NCI-H69 (cell line): ENCODE measurements around the gene PTPN14.
A peak's percentile ranks its signal among the peaks of the same experiment; 100 is the strongest.
"Not testable (repeated sequence)": the region's sequence is repeated elsewhere in the genome, so short reads cannot be mapped to it uniquely, and the experiment has no call there.

ENCODE experiments used
- DNase-seq: peaks from one replicate; lab custom pipeline; 2025; lab: John Stamatoyannopoulos, UW

PTPN14 gene

GRCh38 chr1:214551436-214552173, at the start of gene PTPN14:
Gene PTPN14, minus strand, starts transcription at chr1:214551602. Its CDS starts 86,799 bp downstream, at chr1:214464803.
- DNase-seq = peak; percentile 83

- DNase-seq = no peak
Observed at GRCh38 chr1:214593158-214593557, 41.8 kb upstream of the PTPN14 start.

- DNase-seq = not testable (repeated sequence)
Observed at GRCh38 chr1:214591918-214592317, 40.5 kb upstream of the PTPN14 start.

- no peak for DNase-seq
Observed at GRCh38 chr1:214590696-214591095, 39.3 kb upstream of the PTPN14 start.

- no peak for DNase-seq
Observed at GRCh38 chr1:214588963-214589597, 37.7 kb upstream of the PTPN14 start.

- DNase-seq = peak; percentile 56
Observed at GRCh38 chr1:214587165-214587564, 35.8 kb upstream of the PTPN14 start.

- DNase-seq = no peak
Observed at GRCh38 chr1:214586621-214587020, 35.2 kb upstream of the PTPN14 start.

DNA sequence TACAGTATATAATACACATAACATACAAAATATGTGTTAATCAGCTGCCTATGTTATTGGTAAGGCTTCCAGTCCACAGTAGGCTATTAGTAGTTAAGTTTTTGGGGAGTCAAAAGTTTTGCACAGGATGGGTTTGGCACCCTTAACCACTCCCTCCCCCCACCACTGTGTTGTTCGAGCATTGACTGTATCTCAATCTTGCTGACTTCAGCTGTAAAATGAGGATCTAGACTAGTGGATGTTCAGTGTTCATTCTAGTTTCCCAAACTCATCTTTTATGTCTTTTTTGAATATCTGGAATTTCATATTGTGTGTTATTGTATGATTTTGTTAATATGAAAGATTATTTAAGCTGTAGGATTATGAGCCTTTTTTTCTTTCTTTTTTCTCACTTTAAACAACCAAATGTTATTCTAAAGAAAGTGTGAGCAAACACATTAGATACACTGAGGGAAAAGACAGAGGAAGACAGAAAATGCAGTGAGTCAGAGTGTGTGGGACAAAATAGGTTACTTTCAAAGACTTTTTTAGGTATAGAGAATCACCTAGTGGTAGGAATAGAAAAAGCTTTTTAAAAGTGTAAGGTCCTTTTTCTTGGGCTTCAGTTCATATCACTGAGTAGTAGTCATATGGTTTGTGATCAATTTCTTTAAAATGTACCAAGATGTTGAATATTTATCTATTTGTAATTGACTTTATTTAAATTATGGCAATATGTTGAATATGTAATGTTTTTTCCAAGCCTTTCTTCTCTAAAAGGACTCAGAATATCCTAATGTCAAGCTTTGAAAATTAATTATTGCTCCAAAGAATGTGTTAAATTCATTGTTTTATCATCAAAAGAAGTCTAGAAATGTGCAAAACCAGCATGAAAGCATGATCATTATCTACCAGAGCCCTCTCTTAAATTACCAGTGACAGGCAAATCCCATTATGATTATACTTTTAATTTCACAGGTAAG, 33.7 kb upstream of the PTPN14 start:
- DNase-seq = peak; percentile 68

- DNase-seq = no peak
Observed at GRCh38 chr1:214583824-214584554, 32.6 kb upstream of the PTPN14 start.

- no peak for DNase-seq
Observed at GRCh38 chr1:214583113-214583512, 31.7 kb upstream of the PTPN14 start.

GRCh38 chr1:214582289-214582891, 31.0 kb upstream of the PTPN14 start:
- DNase-seq = no peak

DNA sequence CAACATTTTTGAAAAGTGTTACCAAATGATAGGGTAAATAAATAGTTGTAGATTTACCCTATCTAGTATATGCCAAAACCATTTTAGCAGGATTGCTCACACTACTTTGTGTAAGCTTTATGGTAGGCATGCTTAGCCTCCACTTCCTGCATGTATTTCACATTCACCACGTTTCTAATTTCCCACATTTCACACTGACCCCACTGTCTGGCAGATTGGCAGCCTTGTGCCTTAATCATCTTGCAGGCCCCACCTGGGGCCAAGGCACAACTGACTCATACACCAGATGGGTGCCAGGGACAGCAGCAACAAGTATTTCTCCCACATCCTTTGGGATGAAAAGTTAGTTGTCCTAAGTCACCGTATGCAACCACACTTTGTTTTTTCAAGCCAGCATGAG, 30.4 kb upstream of the PTPN14 start:
- DNase-seq = peak; percentile 65

- DNase-seq = no peak
Observed at GRCh38 chr1:214579183-214579582, 27.8 kb upstream of the PTPN14 start.

GRCh38 chr1:214576120-214576519, 24.7 kb upstream of the PTPN14 start:
- DNase-seq = not testable (repeated sequence)

DNA sequence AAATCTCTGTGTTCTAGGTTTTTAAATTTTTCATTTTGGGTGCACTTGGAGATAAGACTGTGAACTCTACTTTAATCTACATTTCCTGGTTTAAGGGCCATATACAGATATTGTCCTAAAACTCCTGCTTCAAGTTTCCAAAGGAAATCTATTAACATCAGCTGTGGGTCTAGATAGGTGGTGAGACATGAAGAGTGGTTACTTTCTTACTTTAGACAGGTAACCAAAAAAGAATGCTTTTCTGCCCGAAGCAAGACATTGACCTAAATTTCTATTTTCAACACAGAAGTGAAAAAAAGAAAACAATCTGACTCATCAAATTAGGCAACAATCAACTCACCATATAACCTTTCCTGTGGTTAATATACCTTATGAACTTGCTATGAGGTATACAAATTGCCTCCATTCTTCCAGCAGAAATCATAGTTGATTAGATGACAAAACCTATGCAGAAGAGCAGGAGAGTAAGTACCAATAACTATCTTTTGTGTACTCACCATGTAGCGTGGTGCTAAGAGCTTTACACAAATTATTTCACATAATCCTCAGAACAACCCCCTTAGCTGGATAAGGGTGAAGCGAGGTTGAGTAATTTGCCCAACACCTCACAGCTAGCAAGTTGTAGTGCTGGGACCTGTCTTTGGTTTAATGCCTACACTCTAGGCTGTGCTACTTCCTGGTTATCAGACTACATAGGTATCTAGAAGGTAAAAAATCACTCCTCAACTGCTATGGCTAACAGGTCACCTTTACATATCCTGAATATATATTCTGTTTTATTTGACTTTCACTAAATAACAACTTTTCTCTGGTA, 23.4 kb upstream of the PTPN14 start:
- no peak for DNase-seq

DNA sequence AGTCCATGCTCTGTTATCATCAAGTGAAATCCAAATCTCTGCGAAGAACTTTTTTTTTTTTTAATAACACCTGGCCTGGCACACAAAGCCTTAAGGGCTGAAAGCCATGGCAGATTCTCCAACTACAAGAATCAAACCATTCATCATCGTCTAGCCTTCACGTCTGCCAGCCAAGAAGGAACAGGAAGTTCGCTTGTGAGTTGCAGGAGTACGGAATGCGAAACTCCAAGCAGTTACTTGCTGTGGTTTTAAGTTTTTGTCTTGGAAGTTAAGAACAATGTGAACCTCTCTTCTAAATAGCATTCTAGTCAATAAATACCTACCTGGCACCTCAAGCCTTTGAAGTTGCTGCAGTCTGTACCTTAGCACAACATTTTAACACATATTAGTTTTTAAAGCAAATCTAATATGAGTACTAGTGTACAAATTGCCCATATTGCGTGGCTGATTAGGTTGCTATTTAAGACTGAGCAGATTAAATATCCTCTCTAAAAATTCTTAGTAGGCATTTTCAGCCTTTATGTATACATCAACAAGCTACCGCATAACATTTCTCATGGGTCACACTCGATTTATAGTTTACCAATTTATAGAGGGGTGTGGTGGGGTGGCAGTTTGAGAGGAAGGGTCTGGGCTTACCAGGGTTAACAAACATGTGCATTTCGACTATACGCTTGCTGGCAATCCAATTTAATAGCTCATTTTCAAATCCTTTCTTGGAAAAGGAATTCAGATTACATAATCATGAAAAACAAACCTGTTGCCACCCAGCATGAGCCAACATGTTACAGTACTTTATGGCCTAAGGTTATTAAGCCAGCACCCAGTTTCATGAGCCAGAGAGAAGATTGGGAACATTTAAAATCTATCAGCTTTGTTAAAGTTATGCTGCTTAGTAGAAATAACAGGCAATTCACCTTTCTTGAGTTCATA, 22.2 kb upstream of the PTPN14 start:
- no peak for DNase-seq

DNA sequence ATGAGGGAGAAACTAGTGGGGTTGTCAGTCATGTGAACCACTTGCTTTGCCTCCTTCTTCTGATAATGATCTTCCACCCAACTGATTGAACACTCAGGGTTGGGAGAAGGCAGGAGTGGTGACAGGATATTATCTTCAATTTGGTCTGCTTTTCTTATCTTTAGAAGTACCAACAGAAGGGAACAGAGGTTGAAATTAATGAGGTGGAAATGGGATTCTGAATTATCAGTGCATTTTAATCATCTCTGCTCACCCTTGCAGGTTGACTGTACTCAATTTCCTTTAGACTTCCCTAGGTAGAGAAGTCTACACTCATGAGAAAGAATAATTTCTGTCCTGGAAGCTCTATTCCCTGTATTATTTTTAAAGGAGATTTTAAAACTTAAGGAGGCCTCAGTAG, 19.9 kb upstream of the PTPN14 start:
- DNase-seq = no peak

- no peak for DNase-seq
Observed at GRCh38 chr1:214570442-214570841, 19.0 kb upstream of the PTPN14 start.

- no peak for DNase-seq
Observed at GRCh38 chr1:214569357-214570004, 18.1 kb upstream of the PTPN14 start.
